Glomerular visceral epithelial cell (primary cell): ENCODE data around the gene SLC7A4.
"Not testable (repeated sequence)": the region's sequence is repeated elsewhere in the genome, so short reads cannot be mapped to it uniquely, and the experiment has no call there.

Experiments used
- DNase-seq: peaks from one replicate; pipeline ENCODE4 v3.0.0-alpha.2; 2016; ENCODE audit errors: extremely low spot score

SLC7A4 gene

DNA sequence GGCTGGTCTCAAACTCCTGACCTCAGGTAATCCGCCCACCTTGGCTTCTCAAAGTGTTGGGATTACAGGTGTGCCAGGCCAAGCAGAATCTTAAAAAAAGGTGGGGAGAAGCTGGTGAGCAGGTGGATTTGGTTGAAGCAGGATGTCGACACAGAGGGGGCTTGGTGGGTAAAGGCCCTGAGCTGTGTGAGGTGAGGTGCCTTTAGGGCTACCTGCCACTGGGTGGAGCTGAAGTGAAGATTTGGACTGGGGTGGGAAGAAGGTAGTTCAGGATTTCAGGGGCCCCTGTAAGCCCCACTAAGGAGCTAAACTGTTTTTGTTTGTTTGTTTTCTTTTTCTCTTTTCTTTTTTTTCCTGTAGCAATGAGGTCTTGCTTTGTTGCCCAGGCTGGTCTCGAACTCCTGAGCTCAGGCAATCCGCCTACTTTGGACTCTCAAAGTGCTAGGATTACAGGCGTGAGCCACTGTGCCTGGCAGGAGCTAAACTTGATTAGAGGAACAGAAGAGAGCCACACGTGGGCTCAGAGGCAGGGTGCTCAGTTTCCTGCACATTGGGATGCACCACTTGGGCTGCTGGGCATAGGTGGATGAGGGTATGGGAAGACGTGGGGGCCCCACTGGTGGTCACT, 11.4 kb downstream of the SLC7A4 start:
- DNase-seq: no peak

GRCh38 chr22:21018314-21018713, 14.0 kb downstream of the SLC7A4 start:
- DNase-seq: no peak

DNA sequence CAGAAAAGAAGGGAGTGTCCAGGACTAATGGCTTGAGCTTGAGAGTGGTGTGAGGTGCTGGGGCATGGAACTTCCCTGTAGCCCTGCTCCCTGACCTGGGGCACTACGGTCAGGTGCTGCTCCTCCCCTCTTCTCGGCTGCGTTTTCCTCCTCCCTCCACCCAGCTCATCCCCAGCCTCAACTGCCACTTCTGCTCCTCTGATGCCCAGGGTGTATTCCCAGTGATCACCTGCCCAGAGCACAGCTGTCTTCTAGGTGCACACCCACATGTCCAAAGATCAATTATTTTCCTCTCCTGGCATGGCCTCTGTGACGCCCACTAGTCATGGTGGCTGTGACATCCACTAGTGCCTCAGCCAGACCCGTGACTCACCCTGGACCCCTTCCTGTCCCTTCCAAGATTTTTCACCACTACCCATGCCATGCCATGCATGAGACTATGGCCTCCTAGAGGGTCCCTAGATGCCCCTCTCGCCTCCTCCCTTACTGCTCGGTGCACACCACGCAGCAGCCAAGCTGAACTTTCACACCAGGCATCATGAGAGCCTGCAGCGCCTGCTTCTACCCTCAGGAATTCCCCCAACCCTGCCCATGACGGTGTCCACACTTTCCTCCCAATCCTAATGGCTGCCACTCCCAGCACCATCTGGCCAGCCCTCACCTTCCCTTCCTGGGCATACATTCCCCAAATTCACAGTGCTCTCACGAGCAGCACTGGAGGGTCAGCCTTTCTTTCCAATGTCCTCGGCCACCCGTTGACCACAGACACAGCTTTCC, 15.5 kb downstream of the SLC7A4 start:
- DNase-seq: no peak

- no peak for DNase-seq
These were observed 16.8 kb downstream of the SLC7A4 start for GRCh38 chr22:21015466-21016006.

GRCh38 chr22:21014726-21015465, 17.5 kb downstream of the SLC7A4 start, which contains the start of gene P2RX6:
Gene P2RX6, plus strand, starts transcription at chr22:21015165. Its CDS starts 10 bp downstream, at chr22:21015175.
- DNase-seq: peak; percentile 42

DNA sequence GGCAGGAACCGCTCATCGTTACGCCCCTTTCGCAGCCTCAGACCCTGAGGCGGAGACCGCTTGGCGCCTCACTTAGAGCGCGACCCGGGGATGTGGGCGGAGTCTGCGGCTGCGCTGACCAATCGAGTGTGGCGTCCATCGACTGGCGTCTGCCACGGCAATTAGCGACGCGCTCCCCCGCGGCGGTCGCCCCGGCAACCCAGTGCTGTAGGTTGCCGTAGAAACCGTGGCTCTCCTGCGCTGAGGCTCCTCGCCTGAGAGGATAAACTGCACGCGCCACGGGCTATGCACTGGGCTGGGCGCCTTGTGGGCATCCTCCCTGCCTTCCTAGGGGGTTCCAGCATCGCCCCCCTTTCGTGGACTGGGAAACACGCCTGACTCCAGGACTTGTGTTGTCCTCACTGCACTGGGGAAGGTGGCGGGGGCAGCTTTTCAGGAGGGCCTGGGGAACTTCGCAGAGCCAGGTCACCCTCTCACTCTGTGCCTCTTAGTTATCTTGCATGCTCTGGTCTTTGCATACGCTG, 18.1 kb downstream of the SLC7A4 start:
- peak; percentile 86 for DNase-seq

- DNase-seq: no peak
These were observed 18.6 kb downstream of the SLC7A4 start for GRCh38 chr22:21013657-21014201.

DNA sequence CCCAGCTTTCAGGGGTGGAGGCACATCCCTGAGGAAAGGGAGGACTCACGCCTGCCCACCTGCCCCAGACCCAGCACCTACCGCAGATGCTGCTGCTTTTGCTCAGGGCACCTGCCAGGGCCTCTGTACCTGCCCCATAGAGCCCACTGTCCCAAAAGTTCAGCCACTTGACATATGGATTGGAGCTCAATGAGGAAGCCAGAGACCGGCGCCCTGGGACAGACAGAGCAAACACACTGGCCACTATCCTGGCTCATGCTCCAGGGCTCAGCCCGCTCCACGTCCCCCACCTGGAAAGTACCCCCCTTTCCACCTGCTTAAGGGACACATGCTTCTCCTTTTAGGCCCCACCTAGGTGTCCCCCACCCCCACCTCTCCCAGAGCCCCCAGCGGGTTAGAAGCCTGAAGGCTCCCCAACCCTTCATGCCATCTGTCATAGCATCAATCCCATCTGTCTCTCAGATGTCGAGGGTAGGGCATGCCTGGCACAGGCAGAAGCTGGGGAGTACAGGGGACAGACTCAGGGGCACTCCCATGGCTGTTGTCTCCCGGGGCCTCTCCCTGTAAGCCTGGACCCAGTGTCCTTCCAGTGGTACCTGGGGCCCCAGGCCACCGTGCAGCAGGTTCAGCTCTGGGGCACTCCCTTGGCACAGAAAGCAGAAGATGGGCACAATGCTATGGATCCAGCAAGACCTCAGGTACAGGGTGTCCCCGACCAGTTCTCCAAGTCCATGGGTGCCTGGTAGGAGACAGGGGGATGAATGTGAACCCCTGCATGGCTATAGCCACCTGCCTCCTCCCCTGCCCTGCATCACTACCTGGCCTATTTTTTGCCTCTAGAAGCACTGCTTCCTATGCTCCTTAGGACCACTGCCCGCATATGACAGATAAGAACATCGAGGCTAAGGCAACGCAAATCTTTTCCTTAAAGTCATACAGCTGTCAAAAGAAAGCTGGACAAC, 19.6 kb downstream of the SLC7A4 start:
- no peak for DNase-seq

DNA sequence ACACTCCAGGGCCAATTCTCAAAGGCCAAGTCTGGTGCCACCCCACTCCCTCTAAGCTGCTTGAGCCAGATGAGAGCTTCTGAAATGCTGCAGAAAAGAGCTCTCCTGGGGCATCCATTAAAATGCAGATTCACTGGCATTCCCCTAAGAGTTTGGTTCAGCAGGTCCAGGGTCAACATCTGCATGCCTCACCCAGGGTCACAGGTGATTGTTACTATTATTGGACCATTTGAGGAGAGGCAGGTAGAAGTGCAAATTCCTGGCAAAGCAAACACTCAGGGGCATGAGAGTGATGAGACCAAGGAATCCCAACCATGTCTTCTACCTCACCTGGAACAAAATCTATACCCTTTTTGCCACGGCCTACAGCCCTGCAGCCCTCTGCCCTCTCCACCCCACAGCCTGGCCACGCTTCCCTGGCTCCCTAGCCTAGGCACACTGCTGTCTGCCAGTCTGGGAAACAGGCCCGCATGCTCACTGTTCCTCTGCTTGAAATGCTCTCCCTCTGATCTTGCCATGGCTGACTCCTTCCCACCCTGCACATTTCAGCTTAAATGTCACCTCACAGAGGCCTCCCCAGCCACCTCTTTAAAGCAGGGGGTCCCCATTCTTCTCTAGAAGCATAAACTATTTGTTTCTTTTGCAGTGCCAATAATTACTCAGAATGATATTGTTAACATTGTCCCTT, 21.8 kb downstream of the SLC7A4 start:
- no peak for DNase-seq

DNA sequence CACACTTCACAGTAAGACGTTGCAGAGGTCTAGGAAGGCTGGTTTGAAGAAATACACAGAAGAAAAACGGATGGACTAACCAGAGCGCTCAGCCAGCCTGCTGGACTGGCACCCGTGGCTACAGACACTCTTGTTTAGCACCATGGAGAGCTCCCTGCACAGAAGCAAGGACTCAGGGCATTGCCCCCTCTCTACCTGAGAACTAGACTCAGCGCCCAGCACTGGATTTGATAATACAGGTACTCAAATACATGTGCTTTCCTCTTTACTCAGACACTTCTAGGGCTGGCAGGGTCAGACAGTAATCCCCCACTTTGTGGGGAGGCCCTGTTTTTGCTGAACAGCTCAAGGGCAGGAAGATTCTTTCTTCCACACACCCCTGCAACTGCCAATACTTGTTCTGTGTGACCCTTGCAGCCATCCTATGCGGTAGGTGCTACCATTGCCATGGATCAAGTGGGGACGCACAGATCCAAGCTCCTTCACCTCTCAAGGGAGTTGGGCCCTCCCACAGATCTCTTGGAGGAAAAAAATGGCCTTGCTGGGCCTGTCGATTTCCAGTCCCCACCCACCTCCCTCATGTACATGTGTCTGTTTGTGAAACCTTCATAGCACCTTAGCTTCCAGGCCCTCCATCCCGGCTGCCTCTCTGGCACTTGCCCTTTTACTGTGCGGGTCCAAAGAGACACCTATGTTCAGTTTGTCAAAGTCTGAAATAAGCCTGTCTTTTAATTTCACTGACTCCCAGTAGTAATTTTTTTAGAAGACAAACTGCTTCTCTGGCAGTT, 22.5 kb downstream of the SLC7A4 start:
- peak; percentile 50 for DNase-seq

- DNase-seq: not testable (repeated sequence)
These were observed 23.2 kb downstream of the SLC7A4 start for GRCh38 chr22:21009208-21009607.

DNA sequence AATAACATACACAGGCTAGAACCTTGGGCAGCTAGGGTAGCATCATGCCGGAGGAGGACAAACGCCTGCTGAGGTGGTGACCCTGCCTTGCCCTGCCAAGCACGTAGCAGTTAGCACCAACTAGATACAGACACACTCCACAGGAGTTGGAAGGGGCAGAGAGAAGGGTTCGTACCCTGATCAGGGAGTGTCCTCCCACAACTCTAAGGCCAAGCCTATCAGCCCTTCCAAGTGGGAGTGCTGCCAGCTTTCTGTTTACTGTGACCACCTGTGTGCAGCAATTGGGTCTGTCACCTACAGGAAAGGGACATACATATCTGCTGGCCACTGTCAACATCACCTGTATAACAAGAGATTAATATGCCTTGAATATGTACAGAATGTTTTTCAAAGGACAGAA, 28.6 kb downstream of the SLC7A4 start:
- DNase-seq: no peak

- DNase-seq: peak; percentile 95
These were observed 30.6 kb downstream of the SLC7A4 start, which contains the start of gene THAP7 for GRCh38 chr22:21001601-21002325. Gene THAP7, minus strand, starts transcription at chr22:21002118. Its CDS starts 207 bp downstream, at chr22:21001911.

DNA sequence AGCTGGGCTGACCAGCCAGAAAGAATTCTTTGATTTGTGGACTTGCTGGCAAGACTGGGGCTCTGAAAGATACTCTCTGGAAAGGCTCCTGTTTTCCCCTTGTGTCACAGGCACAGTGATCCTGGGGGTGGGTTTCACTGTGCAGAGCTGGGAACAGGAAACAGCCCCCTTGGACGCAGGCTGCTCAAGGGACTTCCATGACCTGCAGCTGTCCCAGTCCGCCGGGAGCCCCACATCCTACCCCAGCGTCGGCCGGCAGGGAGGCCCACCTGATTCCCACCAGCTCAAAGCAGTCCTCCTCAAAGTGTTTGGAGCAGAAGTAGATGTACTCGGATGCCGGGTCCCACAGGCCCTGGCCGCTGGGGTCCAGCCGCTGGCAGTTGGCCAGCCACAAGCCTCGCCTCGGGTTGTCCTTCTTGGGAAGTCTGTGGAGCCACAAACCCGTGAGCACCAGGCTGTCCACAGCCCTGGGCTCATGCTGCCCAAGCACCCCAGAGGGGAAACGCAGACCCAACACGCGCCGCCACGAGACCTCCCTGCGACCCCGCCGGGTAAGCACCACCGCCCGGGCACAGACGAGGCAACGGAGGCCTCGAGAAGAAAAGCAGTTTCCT, 31.3 kb downstream of the SLC7A4 start:
- no peak for DNase-seq

GRCh38 chr22:21000207-21000986, 32.0 kb downstream of the SLC7A4 start:
- no peak for DNase-seq

- DNase-seq: no peak
These were observed 32.8 kb downstream of the SLC7A4 start for GRCh38 chr22:20999350-21000206.
